Stimulated activated CD8-positive, alpha-beta memory T cell treated with anti-CD3 and anti-CD28 coated beads, Interleukin-12 subunit alpha, Interleukin-12 subunit beta, amount 100 ng/mL, for 4 hours (primary cell): ENCODE results near the gene LCMT1.
"Not testable (repeated sequence)": the region's sequence is repeated elsewhere in the genome, so short reads cannot be mapped to it uniquely, and the experiment has no call there.

Experiments
- DNase-seq: peaks from one replicate; pipeline ENCODE4 v3.0.0-alpha.2; 2020; ENCODE audit warnings: low read depth

Gene LCMT1

GRCh38 chr16:25148568-25149215 lies 37.1 kb downstream of the LCMT1 start:
- DNase-seq: no peak

DNA sequence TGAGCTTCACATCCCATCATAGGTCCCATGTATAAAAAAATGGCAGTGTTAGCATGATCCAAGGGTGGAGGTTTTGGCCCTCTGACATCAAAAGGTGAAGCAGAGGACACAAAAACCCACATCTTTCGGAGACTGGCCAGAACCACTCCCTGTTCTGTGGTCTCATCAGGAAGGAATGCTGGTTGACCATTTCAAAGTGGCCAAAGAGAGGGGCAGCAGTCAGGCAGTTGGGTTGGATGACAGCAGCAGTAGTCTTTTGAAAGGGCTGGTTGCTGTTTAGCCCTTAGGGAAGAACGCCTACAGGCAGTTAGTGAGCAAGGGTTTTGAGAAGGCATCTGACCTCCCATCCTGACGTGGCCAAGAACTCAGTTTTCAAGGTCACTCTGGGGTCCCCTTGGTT lies 40.5 kb downstream of the LCMT1 start:
- no peak for DNase-seq

- DNase-seq: no peak
Measured at GRCh38 chr16:25155553-25156460, 44.3 kb downstream of the LCMT1 start.

GRCh38 chr16:25157271-25157875 lies 45.8 kb downstream of the LCMT1 start:
- no peak for DNase-seq

- DNase-seq: no peak
Measured at GRCh38 chr16:25158401-25158800, 46.9 kb downstream of the LCMT1 start.

- DNase-seq: no peak
Measured at GRCh38 chr16:25161753-25162367, 50.3 kb downstream of the LCMT1 start.

- DNase-seq: no peak
Measured at GRCh38 chr16:25163683-25164082, 52.1 kb downstream of the LCMT1 start.

DNA sequence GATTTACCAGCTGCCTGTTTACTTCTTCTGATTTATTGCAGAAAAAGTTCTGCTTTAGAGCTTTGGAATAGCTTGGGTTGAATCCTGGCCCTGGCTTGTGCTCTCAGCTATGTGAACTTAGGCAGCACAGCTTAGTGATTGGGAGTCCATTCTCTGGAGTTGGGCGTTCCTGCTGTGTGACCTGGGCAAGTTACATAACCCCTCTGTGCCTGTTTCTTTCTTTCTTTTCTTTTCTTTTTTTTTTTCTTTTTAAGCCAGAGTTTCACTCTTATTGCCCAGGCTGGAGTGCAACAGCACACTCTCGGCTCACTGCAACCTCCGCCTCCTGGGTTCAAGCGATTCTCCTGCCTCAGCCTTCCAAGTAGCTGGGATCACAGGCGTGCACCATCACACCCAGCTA lies 53.7 kb downstream of the LCMT1 start:
- DNase-seq: no peak

DNA sequence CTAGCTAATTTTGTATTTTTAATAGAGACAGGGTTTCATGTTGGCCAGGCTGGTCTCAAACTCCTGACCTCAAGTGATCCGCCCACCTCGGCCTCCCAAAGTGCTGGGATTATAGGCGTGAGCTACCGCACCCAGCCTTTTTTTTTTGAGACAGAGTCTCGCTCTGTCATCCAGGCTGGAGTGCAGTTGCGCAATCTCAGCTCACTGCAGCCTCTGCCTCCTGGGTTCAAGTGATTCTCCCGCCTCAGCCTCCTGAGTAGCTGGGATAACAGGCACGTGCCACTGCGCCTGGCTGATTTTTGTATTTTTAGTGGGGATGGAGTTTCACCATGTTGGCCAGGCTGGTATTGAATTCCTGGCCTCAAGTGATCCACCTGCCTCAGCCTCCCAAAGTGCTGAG lies 56.4 kb downstream of the LCMT1 start:
- DNase-seq: not testable (repeated sequence)

DNA sequence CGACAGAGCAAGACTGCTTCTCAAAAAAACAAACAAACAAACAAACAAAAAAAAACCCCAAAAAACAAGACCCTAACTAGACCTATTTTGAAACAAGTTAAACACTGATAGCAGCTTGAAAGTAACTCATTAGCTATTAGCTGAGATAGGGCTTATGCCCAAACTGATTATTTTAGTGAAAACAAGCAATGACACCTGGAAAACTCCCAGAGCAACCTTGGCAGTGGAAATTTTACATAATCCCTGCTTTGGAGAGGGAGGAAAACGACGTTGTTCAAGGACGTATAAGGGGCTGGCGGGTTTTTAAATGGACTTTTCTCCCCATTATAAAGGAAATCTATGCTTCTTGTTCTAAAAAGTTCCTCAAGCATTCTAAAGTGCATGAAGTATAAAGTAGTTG lies 59.8 kb downstream of the LCMT1 start:
- DNase-seq: no peak

- DNase-seq: no peak
Measured at GRCh38 chr16:25172831-25173230, 61.3 kb downstream of the LCMT1 start.

DNA sequence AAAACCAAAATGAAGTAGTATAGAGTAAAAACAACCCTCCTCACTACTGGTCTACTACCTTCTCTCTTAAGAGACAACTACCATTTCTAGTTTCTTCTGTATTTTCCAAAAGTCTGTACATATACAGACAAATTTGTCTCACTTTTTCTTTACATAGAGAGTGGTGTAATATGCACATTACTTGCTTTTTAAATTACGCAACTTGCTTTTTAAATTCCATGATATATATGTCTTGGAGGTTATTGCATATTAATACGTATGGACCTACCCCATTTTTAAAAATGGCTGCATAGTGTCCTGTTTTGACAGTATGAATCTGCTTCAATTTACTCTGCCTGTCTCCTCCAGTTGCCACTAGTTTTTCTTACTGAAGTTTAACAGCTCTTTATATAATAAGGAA lies 62.7 kb downstream of the LCMT1 start:
- DNase-seq: no peak

GRCh38 chr16:25176136-25176535 lies 64.6 kb downstream of the LCMT1 start:
- no peak for DNase-seq

GRCh38 chr16:25177512-25177830 lies 65.9 kb downstream of the LCMT1 start:
- no peak for DNase-seq

DNA sequence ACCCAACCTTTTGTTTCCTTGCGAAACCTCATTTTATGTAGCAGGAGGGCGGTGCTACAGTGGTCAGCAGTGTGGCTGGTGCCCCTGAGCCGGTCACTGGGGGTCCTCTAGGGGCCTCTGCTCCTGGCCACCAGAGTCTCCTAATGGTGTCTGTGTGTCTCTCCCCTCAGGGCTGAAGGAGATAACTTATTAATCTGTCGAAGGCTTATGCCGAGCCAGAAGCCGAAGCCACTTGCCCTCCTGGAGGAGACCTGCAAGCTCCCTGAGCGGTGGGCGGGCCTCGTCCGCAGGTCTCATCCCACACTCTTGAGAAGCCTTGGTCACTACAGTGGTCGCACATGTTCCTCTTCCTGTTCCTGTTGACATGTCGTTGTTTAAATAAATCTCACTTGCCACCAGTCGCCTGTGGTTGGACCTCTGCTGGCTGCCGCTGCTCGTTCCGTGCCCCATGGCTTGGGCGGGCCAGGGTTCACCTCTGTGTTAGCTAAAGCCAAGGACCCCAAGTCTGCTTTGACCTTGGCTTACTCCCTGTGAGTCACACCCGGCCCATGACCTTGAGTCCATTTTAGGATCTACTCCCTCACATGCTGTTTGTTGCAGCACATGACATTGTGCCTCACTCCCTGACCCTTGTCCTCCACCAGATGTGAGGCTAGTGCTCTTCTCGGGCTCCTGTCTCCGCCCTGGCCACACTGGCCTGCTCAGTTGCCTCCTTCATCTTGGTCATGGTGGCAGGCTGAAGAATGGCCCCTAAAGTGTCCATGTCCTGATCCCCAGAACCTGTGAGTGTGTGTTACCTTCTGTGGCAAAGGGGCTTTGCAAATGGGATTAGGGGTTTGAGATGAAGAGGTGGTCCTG lies 66.5 kb downstream of the LCMT1 start:
- DNase-seq: no peak

- DNase-seq: not testable (repeated sequence)
Measured at GRCh38 chr16:25181236-25181635, 69.7 kb downstream of the LCMT1 start.

DNA sequence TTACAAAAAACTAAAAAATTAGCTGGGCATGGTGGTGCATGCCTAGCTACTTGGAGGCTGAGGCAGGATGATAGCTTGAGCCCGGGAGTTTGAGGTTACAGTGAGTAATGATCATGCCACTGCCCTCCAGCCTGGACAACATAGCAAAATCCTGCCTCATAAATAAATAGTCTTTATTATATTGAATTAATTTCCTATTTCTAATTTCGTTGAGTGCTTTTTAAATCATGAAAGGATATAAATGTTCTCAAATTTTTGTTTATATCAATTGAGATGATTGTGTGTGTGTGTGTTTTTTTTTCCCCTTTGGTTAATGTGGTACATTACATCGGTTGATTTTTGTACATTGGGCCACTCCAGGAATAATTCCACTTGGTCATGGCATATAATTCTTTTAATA lies 73.2 kb downstream of the LCMT1 start:
- DNase-seq: no peak

DNA sequence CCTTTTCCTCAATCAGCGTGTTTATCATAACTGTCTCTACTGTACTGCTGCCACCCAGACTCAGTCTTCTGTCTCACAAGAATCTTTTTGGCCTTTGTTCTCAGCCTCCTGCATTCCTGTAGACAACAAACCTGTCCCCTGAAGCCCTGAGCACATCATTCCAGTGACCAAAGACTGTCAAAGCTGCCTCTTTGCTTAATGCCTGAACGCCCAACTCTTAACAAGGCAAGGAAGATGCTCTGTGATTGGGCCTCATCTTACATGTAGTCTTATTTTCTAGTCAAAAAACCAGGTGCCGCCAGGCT lies 75.9 kb downstream of the LCMT1 start:
- no peak for DNase-seq

DNA sequence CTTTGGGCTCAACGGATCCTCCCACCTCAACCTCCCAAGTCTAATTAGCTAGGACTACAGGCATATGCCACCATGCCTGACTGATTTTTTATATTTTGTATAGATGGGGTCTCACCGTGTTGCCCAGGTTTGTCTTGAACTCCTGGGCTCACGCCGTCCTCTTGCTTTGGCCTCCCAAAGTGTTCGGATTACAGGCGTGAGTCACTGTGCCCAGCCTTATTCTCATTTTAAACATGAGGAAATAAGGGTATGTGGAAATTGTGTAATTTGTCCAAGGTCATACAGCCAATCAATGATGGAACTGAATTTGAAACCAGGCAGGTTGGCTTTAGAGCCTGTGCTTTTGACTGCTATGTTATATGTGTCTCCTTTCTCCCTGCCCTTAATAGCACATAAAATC lies 77.8 kb downstream of the LCMT1 start:
- DNase-seq: no peak

DNA sequence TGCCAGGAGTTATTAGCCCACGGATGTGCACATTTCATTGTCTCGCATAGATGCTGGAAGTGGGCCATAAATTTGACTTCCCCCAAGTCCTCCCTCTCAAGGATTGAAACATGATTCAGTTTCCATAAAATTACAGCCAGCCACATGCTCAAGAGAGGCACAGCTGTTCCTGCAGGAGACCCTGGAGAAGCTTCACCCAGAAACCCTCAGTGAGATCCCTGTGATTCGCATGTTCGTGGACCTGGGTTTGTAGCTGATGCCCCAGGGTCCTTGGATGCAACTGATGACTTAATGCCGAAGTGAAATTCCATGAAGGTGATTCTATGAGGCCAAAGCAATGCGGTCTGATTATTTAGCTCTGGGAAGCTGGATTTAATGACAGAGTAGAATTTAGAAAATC lies 80.6 kb downstream of the LCMT1 start:
- DNase-seq: no peak

DNA sequence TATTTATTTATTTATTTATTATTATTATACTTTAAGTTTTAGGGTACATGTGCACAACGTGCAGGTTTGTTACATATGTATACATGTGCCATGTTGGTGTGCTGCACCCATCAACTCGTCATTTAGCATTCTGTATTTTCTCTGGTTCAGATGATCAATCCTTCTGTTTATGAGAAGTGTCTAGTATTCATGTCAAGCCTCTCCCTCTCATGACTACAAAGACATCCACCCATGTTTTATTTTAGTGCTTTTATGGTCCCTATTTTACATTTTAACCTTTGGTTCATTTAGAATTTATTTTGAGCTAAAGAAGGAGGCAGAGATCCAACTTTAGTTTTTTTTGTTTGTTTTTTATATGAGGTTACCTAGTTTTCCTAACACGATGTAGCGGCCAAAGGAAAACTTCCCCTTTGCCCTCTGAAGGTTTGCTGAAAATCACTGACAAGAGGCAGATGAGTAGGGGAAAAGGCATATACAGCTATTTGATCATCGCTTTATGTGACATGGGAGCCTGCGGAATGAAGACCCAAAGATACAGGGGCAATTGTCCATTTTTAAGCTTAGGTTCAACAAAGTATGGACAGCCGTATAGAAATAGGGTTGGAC lies 82.8 kb downstream of the LCMT1 start:
- DNase-seq: no peak

DNA sequence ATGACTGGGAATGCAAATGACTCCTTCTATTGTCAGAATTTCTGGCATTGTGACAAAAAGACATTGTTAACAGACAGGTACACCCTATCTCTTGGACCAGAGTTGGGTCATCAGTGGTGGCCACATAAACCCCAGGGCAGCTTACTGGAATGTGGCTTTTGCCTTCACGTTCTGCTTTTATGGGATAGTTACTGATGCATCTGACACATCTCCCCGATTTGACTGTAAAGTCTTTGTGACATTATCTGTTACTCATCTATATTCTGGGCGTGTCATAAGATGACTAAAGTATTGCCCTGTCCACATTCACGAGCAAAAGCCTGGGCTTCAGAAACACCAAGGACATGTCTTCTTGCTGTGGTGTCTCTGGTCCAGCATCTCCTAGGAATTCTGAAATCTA lies 86.5 kb downstream of the LCMT1 start:
- DNase-seq: no peak
